Stimulated activated CD4-positive, alpha-beta T cell treated with anti-CD3 and anti-CD28 coated beads, Interleukin-12 subunit alpha, Interleukin-12 subunit beta, amount 100 ng/mL, for 24 hours (primary cell): ENCODE data around the gene CSRP3.

Source experiments
- DNase-seq, 2 experiments: peaks; one replicate each; pipeline ENCODE4 v3.0.0-alpha.2; 2020; ENCODE audit warnings: low read depth in 2 of 2

Gene CSRP3

GRCh38 chr11:19225581-19225980 lies 23.8 kb upstream of the CSRP3 start:
- DNase-seq = no peak

GRCh38 chr11:19225123-19225522 lies 23.3 kb upstream of the CSRP3 start:
- no peak for DNase-seq

GRCh38 chr11:19220903-19221724 lies 19.3 kb upstream of the CSRP3 start:
- no peak for DNase-seq

- no peak for DNase-seq
Measured at GRCh38 chr11:19218786-19219460, 17.1 kb upstream of the CSRP3 start.

GRCh38 chr11:19218216-19218615 lies 16.4 kb upstream of the CSRP3 start:
- no peak for DNase-seq

GRCh38 chr11:19216709-19217374 lies 15.1 kb upstream of the CSRP3 start:
- no peak for DNase-seq

DNA sequence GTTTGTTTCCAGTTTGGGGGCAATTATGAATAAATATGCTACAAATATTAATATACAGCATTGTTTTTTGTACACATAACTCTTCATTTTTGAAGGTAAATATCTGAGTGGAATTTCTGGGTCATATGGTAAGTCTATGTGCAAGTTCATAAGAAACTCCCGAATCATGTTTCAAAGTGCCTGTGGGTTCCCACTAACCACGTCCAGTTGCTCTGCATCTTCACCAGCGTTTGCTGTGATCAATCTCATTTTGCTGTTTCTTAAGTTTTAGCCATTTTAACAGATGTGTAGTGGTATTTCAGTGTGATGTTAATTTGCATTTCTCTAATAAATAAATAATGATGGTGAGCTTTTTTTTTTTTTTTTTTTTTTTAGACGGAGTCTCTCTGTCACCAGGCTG lies 14.2 kb upstream of the CSRP3 start:
- no peak for DNase-seq

DNA sequence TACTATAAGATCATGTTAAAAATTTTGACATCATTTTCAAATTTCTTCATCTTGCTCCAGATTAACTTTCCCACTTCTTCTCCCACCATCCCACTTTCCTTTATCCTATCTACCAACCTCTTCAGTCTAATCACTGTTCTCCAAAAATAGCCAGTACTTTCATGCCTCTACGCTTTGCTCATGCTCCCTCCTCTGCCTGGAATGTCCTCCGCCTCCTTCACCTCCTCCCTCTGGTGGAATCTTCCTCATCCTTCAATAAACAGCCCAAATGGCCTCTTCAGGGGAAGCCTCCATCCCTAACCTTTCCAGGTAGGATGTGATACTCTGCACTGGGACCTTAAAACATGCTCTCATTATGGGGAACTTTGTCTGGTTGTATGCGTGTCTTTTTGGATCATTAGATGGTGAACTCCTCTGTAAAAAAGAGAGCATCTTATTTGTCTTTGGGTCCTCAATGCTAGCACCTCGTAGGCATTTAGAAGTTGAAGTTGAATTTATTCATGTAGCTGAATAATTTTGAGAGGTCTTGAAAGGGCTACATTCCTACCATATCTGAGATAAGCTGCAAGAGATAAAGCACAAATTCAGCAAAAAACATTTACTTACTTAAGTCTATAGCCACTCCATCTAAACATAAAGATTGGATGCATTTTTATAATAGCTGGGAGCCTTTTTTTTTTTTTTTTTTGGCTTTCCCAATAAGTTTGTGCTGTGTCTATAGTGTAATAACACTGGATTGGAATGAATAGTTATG lies 8.0 kb upstream of the CSRP3 start:
- no peak for DNase-seq

DNA sequence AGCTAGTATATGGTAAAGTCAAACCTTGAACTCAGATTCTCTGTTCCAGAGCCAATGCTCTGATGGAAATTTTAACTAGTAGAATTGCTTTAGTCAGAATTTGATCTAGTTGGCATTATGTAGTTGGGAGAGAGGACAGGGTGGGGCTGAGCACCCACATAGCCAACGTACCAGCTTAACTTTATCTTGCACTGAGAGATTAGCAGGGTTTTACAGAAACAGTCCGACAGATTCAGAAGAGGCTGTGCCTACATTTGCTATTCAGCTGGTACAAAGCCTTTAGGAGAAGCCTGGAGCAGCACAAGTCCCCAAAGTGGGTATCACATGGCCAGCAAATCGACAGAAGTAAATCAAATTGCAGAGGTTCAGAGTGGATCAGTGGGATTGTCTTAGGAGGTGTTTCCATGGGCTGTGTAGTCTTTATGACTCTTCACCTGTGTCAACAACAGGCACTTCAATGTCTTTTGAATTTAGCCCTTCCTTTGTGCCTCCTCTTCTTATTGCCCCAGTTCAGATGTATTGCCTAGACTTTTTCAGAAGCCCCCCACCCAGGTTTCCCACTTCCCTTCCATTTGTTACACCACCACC lies 7.3 kb upstream of the CSRP3 start:
- no peak for DNase-seq

GRCh38 chr11:19208181-19208580 lies 6.4 kb upstream of the CSRP3 start:
- DNase-seq = no peak

DNA sequence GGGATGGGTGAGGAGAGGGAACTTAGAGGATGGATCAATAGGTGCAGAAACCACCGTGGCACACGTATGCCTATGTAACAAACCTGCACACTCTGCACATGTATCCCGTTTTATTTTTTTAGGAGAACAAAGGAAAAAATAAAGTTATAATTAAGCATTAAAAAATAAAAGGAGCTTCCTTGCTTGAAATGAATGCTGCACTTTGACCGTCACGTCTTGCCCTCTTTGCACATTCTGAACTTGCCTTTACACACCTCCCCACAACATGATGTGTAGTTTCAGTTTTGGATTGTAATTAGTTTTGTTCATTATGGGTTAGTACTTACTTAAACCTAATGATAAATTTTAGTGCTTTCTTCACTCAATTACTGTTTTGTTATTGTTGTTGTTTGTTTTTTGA lies 3.1 kb upstream of the CSRP3 start:
- no peak for DNase-seq

GRCh38 chr11:19200410-19201201 lies 1.2 kb downstream of the CSRP3 start:
- DNase-seq = no peak

DNA sequence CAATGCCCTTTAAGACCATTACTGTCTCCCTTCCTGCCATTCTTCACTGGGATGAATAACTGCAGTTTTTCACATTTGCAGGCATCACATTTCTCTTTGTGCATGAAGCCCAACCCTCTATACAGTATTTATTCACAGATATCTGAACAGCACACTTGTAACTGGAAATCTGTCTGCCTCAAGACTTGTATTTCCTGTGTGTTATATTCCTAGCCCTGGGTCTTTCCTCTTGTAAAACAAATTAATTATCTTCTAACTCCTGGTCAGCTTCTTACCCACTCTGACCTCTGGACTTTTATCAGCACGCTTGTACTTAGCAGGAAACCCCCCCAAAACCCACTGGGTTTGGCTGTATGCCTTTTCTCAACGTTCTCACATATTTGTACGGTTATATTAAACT lies 2.0 kb downstream of the CSRP3 start:
- no peak for DNase-seq

DNA sequence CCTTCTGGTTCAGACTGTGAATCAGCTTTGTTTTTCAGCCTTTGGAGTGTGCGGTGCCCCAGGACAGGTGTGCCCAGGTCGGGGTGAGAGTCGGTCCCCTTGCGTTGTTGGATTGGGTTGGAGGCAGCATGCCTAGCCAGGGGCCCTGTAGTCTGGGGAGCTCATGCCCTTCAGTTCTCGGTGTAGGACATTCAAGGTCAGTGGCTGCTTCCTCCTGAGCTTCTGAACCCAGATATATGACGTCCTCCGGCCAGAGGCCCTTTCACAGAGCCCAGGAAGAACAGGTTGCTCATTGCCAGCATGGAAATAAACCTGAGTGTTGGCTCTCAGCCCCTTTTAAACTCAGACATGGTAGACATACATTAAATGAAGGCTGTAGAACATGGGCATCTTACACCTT lies 2.7 kb downstream of the CSRP3 start:
- DNase-seq = no peak

- DNase-seq = no peak
Measured at GRCh38 chr11:19196432-19196831, 5.4 kb downstream of the CSRP3 start.

DNA sequence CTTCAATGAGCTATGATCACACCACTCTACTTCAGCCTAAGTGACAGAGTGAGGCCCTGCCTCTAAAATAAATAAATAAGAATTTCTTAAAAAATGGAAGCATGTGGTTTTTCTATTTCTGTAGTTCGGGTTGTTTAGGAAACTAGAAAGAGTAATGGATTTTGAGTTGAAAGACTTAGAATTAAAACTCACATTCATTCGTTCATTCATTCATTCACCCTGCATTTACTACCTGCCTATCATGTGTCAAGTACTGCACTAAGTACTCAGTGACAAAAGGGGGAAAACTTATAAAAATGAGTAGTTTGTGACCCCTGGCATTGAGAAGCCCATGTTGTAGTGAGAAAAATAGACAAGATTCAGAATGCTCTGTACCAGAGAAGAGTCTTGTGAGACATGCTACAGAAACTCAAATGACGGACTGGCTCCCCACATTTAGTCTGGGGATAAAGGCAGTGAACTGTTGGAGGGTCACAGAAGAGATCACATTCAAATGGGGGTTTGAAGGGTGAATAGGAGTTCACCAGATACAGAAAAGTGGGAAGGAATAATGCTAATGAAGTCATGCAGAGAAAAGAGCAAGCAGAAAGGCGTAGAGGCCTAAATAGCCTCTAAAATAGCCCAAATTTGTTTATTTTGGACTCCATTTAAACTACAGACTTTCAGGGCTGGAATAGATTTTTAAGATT lies 7.0 kb downstream of the CSRP3 start:
- DNase-seq = no peak

GRCh38 chr11:19193916-19194315 lies 7.9 kb downstream of the CSRP3 start:
- no peak for DNase-seq

- no peak for DNase-seq
Measured at GRCh38 chr11:19191530-19192169, 10.1 kb downstream of the CSRP3 start.

DNA sequence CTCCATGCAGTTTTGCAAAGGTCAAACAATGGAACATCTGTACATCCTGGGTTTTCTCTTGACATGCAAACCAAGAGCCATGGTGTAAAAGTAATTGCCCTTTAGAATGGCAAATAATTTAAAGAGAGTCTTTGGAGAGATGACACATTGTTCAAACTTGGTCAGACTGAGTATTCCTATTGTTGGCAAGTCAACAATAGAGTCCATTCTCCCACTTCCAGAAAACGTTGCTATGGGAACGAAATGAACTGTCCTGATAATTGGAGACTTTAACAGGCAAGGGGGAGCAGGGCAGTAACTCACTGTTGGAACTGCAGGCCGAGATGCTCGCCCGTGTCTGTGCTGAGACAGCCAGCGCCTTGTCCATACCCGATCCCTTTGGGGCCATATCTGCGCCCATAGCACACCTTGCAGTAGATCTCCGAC lies 13.9 kb downstream of the CSRP3 start:
- no peak for DNase-seq
